Stimulated activated naive CD8-positive, alpha-beta T cell treated with anti-CD3 and anti-CD28 coated beads, Interleukin-15, amount 100 ng/mL, for 72 hours (primary cell): Measurements from ENCODE around the gene THAP12.
"Not testable (repeated sequence)": the region's sequence is repeated elsewhere in the genome, so short reads cannot be mapped to it uniquely, and the experiment has no call there.

ENCODE experiments used
- ATAC-seq: fragments of 150-1000 bp; cut with Tn5 transposase; 2 replicates; pipeline ENCODE4 v1.10.0; 2021; ENCODE audit warnings: mild to moderate bottlenecking, moderate library complexity
- DNase-seq, 2 donors: peaks; one replicate each; pipeline ENCODE4 v3.0.0; 2021 to 2022
- H3K27ac Mint-ChIP-seq, 2 donors: one replicate each; pipeline ENCODE4 v1.8.0; 2022; ENCODE audit warnings: mild to moderate bottlenecking in 2 of 2, mixed read lengths in 2 of 2, moderate library complexity in 2 of 2
- H3K27me3 Mint-ChIP-seq: one replicate; pipeline ENCODE4 v1.8.0; 2022; ENCODE audit warnings: mixed read lengths
- H3K4me1 Mint-ChIP-seq: one replicate; pipeline ENCODE4 v1.8.0; 2022; ENCODE audit warnings: mild to moderate bottlenecking, mixed read lengths
- H3K4me3 Mint-ChIP-seq, 2 donors: one replicate each; pipeline ENCODE4 v1.8.0; 2022; ENCODE audit warnings: mild to moderate bottlenecking in 2 of 2, mixed read lengths in 2 of 2, moderate library complexity in 1 of 2
- H3K9me3 Mint-ChIP-seq, 2 donors: one replicate each; pipeline ENCODE4 v1.8.0; 2022; ENCODE audit warnings: mixed read lengths in 2 of 2

THAP12 gene

DNA sequence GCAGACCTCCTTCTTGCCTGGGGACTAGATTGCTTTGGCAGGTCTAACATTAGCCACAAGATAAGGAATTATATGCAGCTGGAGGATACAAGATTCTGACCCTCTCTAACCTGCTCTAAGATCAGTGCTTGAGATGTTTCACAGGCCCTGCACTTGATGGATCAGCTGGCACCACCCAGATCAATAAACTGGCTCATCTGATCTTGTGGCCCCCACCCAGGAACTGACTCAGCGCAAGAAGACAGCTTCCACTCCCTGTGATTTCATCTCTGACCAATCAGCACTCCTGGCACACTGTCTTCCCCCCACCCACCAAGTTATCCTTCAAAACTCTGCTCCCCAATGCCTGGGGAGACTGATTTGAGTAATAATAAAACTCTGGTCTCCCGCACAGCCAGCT is 57.6 kb downstream of the THAP12 start:
- H3K27me3 Mint-ChIP-seq: peaks cover 65% of the 10 kb centered on the region
- H3K4me1 Mint-ChIP-seq, DNase-seq, H3K27ac Mint-ChIP-seq, ATAC-seq, H3K9me3 Mint-ChIP-seq, H3K4me3 Mint-ChIP-seq: not testable (repeated sequence)

DNA sequence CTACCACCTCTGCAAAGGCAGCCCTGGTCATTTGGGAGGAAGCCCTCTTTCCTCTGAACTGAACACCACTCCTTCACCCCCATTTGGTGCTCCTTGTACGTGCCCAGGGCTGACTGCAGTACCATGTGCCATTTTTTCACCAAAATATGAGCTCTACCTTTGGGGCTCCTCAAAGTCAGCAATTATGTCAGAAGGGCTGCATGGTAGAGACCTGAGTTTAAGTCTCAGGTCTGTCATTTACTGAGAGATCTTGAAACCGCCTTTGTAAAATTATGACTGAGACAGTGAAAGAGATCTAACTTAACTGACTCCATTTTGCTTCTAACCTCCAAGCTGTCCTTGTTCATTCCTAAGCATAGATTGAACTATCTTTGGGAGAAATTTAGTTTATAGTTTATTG is 58.0 kb downstream of the THAP12 start:
- DNase-seq: no peak
- Mint-ChIP-seq H3K27ac (no peak overlapping the region), H3K9me3 (no peaks in the 10 kb centered on the region), H3K27me3 (peaks cover 65% of the 10 kb centered on the region), H3K4me1 (no peaks in the 10 kb centered on the region), H3K4me3 (no peak overlapping the region)
- no peak for ATAC-seq

DNA sequence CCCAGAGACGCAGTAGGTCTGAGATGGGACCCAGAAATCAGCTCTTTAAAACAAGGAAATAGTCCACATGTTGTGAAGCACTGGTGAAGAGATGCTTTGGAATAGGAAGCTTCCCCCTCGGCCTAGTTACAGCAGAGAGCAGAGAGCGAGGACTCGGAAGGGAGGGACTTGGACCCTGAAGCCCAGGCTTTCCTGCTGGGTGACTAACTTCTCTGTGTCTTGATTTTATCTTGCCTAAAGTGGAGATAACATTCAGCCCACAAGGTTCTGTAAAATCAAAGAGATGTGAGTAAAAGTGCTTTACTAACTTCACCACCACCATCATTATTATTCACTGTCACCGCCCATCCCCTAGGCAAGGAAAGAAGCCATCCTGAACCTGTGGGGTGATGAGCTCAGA is 58.4 kb downstream of the THAP12 start:
- Mint-ChIP-seq H3K4me3 (no peak overlapping the region), H3K4me1 (no peaks in the 10 kb centered on the region), H3K27me3 (peaks cover 65% of the 10 kb centered on the region), H3K9me3 (no peaks in the 10 kb centered on the region), H3K27ac (no peak overlapping the region)
- DNase-seq: no peak
- ATAC-seq: no peak

DNA sequence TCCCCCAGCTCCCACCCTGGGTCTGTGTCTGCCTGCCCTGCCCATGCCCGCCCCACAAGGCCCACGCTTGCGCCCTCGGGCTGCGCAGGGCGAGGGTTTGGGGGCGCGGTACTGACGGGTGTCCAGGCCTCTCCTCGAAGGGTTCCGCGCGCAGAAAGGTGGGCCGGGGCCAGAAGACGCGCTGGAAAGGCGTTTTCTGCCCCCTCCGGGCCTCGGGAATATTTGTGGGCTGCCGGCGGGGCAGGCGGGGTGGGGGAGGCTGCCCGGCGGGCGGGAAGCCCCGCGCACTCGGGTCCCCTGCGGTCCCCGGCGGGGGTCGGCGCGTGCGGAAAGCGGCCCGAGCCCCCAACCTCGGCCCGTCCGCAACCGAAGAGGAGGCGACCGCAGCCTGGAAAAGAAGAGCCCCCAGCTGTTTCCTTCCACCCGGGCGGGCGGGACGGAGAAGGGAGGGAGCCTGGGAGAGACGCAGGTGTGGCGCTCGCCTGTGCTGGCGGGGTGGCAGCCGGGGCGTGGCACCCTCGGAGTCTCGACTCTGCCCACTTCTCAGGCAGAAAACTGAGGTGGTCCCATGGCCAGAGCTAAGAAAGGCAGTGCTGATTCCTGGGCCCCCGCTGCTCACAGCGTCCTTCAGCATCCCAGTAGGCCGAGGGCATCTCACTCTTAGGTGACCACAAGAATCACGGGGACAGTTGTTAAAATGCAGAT is 59.0 kb downstream of the THAP12 start:
- DNase-seq (no peak), ATAC-seq (no peak)
- Mint-ChIP-seq H3K27ac (no peak overlapping the region), H3K4me3 (no peak overlapping the region), H3K27me3 (peaks cover 65% of the 10 kb centered on the region), H3K4me1 (no peaks in the 10 kb centered on the region), H3K9me3 (no peaks in the 10 kb centered on the region)

DNA sequence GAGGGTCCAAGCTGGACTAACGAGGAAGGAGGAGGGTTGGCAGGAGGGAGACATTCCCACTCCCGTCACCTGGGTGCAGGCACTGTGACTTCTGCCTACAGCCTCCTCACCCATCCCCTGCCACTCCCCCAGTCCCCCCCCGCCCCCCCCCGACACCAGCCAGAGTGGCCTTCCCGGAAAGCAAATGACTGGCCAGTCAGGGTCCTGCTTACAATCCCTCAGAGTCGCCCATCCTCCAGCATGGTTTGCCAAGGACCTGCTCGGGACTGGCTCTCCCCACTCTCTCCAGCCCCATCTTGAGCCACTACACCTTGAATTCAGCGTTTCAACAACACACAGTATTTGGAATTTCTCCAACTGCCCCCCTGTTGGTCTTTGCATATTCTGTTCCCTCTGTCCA is 59.6 kb downstream of the THAP12 start:
- H3K27ac Mint-ChIP-seq: no peak overlapping the region
- ATAC-seq: no peak
- H3K4me3 Mint-ChIP-seq: no peak overlapping the region
- H3K9me3 Mint-ChIP-seq: no peaks in the 10 kb centered on the region
- H3K27me3 Mint-ChIP-seq: peaks cover 62% of the 10 kb centered on the region
- no peak for DNase-seq
- no peaks in the 10 kb centered on the region for H3K4me1 Mint-ChIP-seq

DNA sequence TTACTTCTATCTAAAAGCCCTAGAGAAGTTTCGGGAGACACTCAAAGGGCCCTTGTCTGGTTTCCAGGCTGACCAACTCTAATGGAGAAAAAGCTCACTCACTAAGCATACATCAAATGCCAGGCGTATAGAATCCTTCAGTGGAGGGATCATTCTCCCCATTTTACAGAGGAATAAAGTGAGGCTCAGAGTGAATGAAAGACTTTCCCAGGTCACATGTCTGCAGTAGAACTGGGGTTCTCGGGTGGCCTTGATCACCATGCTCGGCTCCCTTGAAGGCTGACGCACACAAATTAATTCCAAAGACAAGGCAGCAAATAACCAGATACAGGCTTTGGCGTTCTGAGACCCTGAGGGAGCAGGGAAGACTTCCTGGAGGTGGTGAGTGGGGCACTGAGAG is 60.0 kb downstream of the THAP12 start:
- no peaks in the 10 kb centered on the region for H3K4me1 Mint-ChIP-seq
- H3K4me3 Mint-ChIP-seq: no peak overlapping the region
- no peaks in the 10 kb centered on the region for H3K9me3 Mint-ChIP-seq
- H3K27ac Mint-ChIP-seq: no peak overlapping the region
- DNase-seq (no peak), ATAC-seq (no peak)
- peaks cover 58% of the 10 kb centered on the region for H3K27me3 Mint-ChIP-seq

DNA sequence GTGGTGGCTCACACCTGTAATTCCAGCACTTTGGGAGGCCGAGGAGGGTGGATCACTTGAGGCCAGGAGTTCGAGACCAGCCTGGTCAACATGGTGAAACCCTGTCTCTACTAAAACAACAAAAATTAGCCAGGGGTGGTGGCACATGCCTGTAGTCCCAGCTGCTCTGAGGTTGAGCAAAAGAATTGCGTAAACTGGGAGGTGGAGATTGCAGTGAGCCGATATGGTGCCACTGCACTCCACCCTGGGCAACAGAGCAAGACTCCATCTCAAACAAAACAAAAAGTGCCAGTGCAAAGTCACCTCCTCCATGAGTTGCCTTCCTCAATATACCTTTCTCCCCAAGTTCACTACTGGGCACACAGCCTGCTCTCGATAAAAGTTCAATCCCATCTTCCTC is 61.1 kb downstream of the THAP12 start:
- H3K27me3 Mint-ChIP-seq: peaks cover 54% of the 10 kb centered on the region
- not testable (repeated sequence) for H3K9me3 Mint-ChIP-seq, DNase-seq, H3K4me3 Mint-ChIP-seq, ATAC-seq, H3K4me1 Mint-ChIP-seq, H3K27ac Mint-ChIP-seq

DNA sequence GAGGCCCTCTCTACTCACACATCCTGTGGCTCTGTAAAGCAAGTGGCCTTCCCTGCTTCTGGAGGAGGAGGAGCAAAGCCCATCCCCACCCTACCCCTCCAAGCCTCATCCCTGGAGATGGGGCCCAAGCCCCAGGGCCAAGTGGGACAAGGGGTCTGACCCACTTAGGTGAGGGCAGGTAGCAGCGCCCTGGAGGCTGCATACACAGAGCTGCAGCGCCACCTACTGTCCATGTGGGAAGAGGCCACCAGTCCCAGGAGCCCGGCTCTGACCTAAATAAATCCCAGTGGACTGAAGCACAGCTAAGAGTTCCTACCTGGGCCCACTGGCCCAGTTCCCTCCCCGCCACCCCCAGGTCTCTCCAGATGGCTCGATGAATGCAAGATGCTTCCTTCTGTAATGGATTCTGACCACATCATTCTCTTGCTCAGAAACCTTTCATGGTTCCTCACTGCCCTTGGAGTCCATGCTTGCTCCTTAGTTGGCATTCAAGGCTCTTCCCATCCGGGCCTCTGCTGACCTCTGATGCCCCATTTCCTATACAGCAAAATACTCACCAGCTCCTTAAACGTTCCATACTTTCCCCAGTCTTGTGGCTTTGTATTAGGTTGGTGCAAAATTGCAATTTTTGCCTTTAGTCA is 62.1 kb downstream of the THAP12 start:
- ATAC-seq (peak; percentile 92), DNase-seq (peak; percentile 78 to 82)
- Mint-ChIP-seq H3K27ac (no peak overlapping the region), H3K4me3 (no peak overlapping the region), H3K4me1 (no peaks in the 10 kb centered on the region), H3K9me3 (no peaks in the 10 kb centered on the region), H3K27me3 (peaks cover 54% of the 10 kb centered on the region)

DNA sequence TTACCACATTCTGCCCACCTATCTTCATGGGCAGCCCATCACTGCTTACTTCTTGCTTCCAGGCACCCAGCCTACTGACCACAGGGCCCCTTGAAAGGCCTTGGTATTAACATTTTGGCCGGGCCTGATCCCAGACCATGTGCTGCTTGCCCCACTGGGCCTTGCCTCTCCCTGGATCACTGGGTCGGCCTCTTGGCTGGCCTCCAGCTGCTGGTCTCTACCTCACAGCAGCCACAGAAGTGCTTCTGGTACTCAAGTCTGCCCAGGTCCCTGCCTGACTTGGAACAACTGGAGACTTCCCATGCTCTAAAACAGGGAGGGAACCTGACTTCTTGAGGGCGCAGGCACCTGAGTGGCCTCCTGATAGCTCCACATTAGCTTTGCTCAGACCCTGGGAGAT is 63.6 kb downstream of the THAP12 start:
- Mint-ChIP-seq H3K4me1 (no peaks in the 10 kb centered on the region), H3K9me3 (no peaks in the 10 kb centered on the region), H3K27ac (peak overlapping the region in 1 of 2 donors; percentile 68), H3K4me3 (no peak overlapping the region), H3K27me3 (peaks cover 42% of the 10 kb centered on the region)
- ATAC-seq (no peak), DNase-seq (no peak)

DNA sequence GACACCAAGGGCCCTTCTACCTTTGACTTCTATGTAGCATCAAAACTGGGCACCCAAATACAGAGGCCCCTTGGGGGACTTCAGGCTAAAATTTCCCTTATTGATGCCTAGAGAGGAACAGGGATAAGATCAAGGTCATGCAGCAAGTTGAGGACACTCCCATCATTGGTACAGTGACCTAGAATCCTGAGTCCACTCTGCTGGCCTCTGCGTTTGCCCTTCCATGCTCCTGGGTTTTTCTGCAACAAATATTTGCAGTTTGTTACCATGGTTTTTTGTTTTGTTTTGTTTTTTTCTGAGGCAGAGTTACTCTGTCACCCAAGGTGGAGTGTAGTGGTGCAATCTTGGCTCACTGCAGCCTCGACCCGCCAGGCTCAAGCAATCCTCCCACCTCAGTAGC is 64.2 kb downstream of the THAP12 start:
- DNase-seq (no peak), ATAC-seq (no peak)
- H3K4me3 Mint-ChIP-seq: no peak overlapping the region
- H3K9me3 Mint-ChIP-seq: no peaks in the 10 kb centered on the region
- H3K27ac Mint-ChIP-seq: no peak overlapping the region
- no peaks in the 10 kb centered on the region for H3K4me1 Mint-ChIP-seq
- H3K27me3 Mint-ChIP-seq: peaks cover 37% of the 10 kb centered on the region

DNA sequence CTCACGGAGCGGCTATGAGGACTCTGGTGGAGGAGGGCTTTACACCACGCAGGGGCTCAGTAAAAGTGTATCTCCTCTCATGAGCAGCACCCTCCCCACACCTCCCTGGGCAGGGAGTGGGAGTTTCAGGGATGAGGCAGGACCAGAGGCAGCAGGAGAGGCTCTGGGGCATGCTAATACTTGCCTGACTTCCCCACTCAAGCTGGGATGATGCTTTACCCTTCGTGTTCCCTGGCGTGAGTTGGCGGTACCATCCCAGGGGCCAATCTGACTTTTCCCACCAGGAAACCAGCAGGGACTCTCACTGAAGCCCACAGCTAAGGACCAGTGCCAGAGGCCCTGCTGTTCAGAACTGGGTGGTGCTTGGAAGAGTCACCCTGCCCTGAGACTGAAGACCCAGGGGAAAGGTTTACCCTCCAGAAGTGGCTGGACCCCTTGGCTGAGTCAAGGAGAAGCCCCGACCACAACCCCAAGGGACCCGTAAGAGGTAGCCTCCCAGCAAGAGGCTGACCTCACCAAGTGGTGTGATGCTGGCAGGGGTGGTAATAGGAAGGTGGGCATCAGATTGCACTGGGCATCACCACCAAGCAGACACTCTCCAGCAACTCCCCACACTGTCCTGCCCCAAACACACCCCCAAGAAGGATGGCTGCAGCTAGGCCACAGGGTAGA is 65.6 kb downstream of the THAP12 start:
- DNase-seq (no peak), ATAC-seq (no peak)
- Mint-ChIP-seq H3K27me3 (peaks cover 23% of the 10 kb centered on the region), H3K9me3 (no peaks in the 10 kb centered on the region), H3K4me1 (no peaks in the 10 kb centered on the region), H3K4me3 (no peak overlapping the region), H3K27ac (no peak overlapping the region)

DNA sequence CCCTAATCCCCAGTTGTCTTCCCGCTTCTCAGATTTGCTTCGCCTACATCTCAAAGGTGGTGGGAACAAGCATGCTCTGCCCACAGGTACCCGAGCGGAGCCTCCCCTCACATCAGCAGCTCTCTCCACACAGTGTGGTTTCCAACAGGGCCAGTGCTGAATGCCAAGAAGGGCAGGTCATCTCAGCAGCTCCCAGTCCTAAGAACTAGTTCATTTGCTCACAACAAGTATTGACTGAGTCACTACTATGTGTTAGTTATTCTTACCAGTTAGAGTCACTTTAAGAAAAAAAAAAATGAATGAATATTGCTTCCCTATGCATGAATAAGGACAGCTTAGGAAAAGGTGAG is 66.2 kb downstream of the THAP12 start:
- H3K27me3 Mint-ChIP-seq: peaks cover 17% of the 10 kb centered on the region
- DNase-seq (no peak), ATAC-seq (no peak)
- H3K4me3 Mint-ChIP-seq: no peak overlapping the region
- H3K27ac Mint-ChIP-seq: no peak overlapping the region
- no peaks in the 10 kb centered on the region for H3K4me1 Mint-ChIP-seq
- H3K9me3 Mint-ChIP-seq: no peaks in the 10 kb centered on the region

DNA sequence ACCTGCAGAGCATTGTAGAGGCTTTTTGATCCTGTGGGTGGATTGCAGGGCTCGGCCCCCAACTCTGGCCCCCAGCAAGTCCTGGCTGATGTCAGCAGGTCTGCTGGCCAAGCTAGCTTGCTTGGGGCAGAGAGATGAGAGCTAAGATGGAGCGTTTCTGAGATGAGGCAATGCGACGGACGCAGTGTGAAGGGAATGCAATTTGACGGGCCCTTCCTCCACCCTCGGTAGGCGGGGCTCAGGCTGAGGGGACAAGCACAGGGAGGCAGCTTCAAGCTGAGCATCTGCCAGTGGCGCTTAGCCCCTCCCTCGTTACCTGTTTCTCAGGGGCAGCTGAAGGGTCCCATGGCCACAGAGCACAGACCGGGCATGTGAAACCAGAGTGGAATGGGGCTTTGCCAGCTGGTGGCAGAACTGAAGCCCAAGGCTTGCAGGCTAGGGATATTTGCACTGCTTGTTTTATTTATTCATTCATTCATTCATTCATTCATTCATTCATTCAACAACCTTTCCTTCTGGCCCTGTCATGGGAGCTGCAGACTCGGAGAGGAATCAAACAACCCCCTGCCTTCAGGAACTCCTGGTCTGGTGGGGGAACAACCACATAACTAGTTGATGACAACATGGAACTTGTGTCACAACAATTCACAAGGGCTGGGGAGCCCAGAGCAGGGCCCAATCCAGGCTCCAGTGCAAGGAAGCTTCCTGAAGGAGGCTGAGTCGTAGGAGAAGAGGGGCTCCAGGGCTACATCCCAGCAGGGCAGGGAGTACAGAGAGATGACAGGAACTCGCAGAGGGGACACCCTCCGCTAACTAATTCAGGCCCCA is 66.8 kb downstream of the THAP12 start:
- Mint-ChIP-seq H3K4me1 (no peaks in the 10 kb centered on the region), H3K9me3 (no peaks in the 10 kb centered on the region), H3K27ac (peak overlapping the region; percentile 60 to 85), H3K4me3 (no peak overlapping the region), H3K27me3 (peaks cover 12% of the 10 kb centered on the region)
- no peak for DNase-seq
- no peak for ATAC-seq

DNA sequence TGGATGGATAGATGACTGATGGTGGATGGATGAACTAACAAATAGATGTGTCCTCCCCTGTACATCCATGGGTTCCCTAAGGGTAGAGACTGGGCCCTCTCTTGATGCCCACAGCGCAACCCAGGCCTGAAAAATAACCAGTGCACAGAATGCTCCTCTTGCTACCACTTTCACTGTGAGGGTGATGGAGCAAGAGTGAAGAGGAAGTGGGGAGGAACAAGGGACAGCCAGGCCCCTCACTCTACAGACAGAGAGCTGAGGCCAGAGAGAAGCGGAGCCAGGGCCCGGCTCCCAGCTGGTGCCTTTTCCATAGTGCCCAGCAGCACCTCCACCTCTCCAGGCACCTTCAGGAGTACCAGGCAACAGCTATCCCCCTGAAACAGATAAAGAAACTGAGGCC is 67.7 kb downstream of the THAP12 start:
- Mint-ChIP-seq H3K9me3 (no peaks in the 10 kb centered on the region), H3K4me3 (no peak overlapping the region), H3K27me3 (peaks cover 7% of the 10 kb centered on the region), H3K27ac (no peak overlapping the region), H3K4me1 (no peaks in the 10 kb centered on the region)
- no peak for ATAC-seq
- DNase-seq: no peak

DNA sequence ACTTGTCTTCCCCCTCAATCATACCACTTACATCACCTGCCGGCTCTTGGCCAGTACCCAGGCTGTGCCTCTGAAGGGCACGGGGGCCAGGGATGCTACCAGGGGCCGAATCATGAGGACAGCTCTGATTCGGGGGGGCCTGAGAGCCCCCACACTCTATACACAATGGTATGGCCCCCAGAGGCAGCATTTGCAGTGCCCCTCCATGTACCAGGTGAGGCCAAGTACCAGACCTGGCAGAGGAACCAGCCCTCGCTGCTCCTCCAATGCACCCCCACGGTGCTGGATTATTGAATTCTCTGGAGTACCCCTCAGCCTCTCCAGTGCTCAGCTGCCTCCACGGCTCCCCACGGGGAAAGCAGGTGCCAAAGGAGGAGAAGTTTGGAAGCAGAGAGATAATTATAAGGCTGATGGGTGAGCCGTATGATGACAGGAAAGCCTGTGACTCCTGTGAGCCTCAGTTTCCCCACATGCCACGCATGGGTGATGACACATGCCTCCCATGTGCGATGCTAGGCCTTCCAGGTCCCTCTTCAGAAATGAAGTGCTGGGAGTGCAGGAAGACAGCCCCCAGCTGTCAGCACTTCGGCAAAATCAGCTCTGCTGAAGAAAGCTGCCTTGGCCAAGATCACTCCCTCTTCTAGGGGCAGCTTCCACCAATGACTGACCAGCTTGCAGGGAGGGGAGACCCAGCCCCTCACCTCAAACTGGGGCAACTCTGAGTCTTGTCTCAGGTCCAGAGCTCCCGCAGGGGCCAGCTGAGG is 69.9 kb downstream of the THAP12 start:
- Mint-ChIP-seq H3K4me3 (no peak overlapping the region), H3K27ac (peak overlapping the region in 1 of 2 donors; percentile 69), H3K27me3 (peaks cover 7% of the 10 kb centered on the region), H3K9me3 (no peaks in the 10 kb centered on the region), H3K4me1 (no peaks in the 10 kb centered on the region)
- no peak for DNase-seq
- ATAC-seq: no peak
